Suprapubic skin (tissue), 4 donors: ENCODE data around the gene MALT1. TPM values are rescaled to one million over a fixed set of nuclear protein-coding genes. Genes with fewer than 3 reads are reported as not detected.
"Not testable (repeated sequence)": the region's sequence is repeated elsewhere in the genome, so short reads cannot be mapped to it uniquely, and the experiment has no call there.

Source experiments
- DNase-seq, 2 donors: peaks; one replicate each; pipeline ENCODE4 v3.0.0-alpha.2; 2019; ENCODE audit warnings: low spot score in 2 of 2
- H3K27ac ChIP-seq: fragments of 200-600 bp; sonication (generic); one replicate; pipeline ENCODE4 v1.5.1; 2019
- H3K27me3 ChIP-seq: fragments of 200-600 bp; sonication (generic); one replicate; pipeline ENCODE4 v1.5.1; 2019
- H3K36me3 ChIP-seq: fragments of 200-600 bp; sonication (generic); one replicate; pipeline ENCODE4 v1.5.1; 2019
- H3K4me1 ChIP-seq: fragments of 200-600 bp; sonication (generic); one replicate; pipeline ENCODE4 v1.5.1; 2019
- H3K4me3 ChIP-seq: fragments of 200-600 bp; sonication (generic); one replicate; pipeline ENCODE4 v1.5.1; 2019; ENCODE audit warnings: mild to moderate bottlenecking
- H3K9me3 ChIP-seq: fragments of 200-600 bp; sonication (generic); one replicate; pipeline ENCODE4 v1.5.1; 2019
- CTCF ChIP-seq, 2 donors: fragments of 200-600 bp in 1 of 2; fragments of 450-650 bp in 1 of 2; sonication (generic) in 1 of 2; IDR thresholded peaks; one replicate each; pipeline ENCODE4 v1.5.1; 2016 to 2019; ENCODE audit warnings: antibody characterized with exemption in 2 of 2, mild to moderate bottlenecking in 1 of 2, moderate library complexity in 1 of 2
- EP300 ChIP-seq: sonication (generic); formaldehyde crosslinking; IDR thresholded peaks from one replicate; pipeline ENCODE4 v1.6.1; 2017; ENCODE audit warnings: antibody characterized with exemption
- POLR2A ChIP-seq, 2 donors: fragments of 450-650 bp; IDR thresholded peaks; one replicate each; pipeline ENCODE4 v1.6.1; 2017; ENCODE audit warnings: antibody characterized with exemption in 2 of 2, mild to moderate bottlenecking in 2 of 2, moderate library complexity in 2 of 2
- POLR2AphosphoS5 ChIP-seq, 3 donors: sonication (generic); formaldehyde crosslinking; IDR thresholded peaks; one replicate each; pipeline ENCODE4 v1.6.1; 2017; ENCODE audit warnings: antibody characterized with exemption in 3 of 3
- WGBS: methylation state at CpG from one replicate; pipeline ENCODE4 v1.1.5; 2018; 5-methylcytosine and 5-hydroxymethylcytosine counted together
- total RNA-seq, 4 donors: library from RNA; depleted of rRNA; stranded (reverse); fragments of >200 nt; gene quantifications; one replicate each; pipeline ENCODE4 v1.1.0, GENCODE V29; 2016

Gene MALT1
- total RNA-seq, 4 donors from 2014 or later: 33.9 to 49.5 (median 37.1) TPM

GRCh38 chr18:58645398-58645797 lies 25.9 kb upstream of the MALT1 start:
- Histone ChIP-seq H3K4me1 (no peaks in the 10 kb centered on the region), H3K9me3 (no peaks in the 10 kb centered on the region), H3K36me3 (no peaks in the 10 kb centered on the region), H3K27ac (no peak overlapping the region), H3K4me3 (no peak overlapping the region), H3K27me3 (no peaks in the 10 kb centered on the region)
- no peak for TF ChIP-seq CTCF (IDR thresholded peaks at IDR 0.05)
- TF ChIP-seq EP300: no peak
- TF ChIP-seq POLR2AphosphoS5 (IDR thresholded peaks at IDR 0.05): no peak
- no peak for TF ChIP-seq POLR2A (IDR thresholded peaks at IDR 0.05)
- WGBS: 78% methylated on average over 5 of the region's 5 CpGs
- no peak for DNase-seq

GRCh38 chr18:58646334-58646862 lies 24.9 kb upstream of the MALT1 start:
- no peak for DNase-seq
- no peaks in the 10 kb centered on the region for H3K9me3 ChIP-seq
- 89% methylated on average over 4 of the region's 4 CpGs for WGBS

GRCh38 chr18:58649966-58650816 lies 21.1 kb upstream of the MALT1 start:
- no peaks in the 10 kb centered on the region for H3K9me3 ChIP-seq
- no peak for TF ChIP-seq POLR2A (IDR thresholded peaks at IDR 0.05)
- TF ChIP-seq EP300: no peak
- H3K27me3 ChIP-seq: no peaks in the 10 kb centered on the region
- WGBS: 97% methylated on average over 1 of the region's 1 CpG
- H3K4me1 ChIP-seq: no peaks in the 10 kb centered on the region
- DNase-seq: no peak
- no peak overlapping the region for H3K4me3 ChIP-seq
- no peak overlapping the region for H3K27ac ChIP-seq
- H3K36me3 ChIP-seq: no peaks in the 10 kb centered on the region

More at GRCh38 chr18:58646334-58646862, 24.9 kb upstream of the MALT1 start:
- no peak overlapping the region for H3K27ac ChIP-seq
- no peak overlapping the region for H3K4me3 ChIP-seq
- no peaks in the 10 kb centered on the region for H3K4me1 ChIP-seq
- TF ChIP-seq CTCF (IDR thresholded peaks at IDR 0.05) (no peak), EP300 (no peak), POLR2AphosphoS5 (IDR thresholded peaks at IDR 0.05) (no peak), POLR2A (IDR thresholded peaks at IDR 0.05) (no peak)
- H3K27me3 ChIP-seq: no peaks in the 10 kb centered on the region
- no peaks in the 10 kb centered on the region for H3K36me3 ChIP-seq

- H3K27ac ChIP-seq, DNase-seq, H3K4me3 ChIP-seq, H3K4me1 ChIP-seq, H3K27me3 ChIP-seq, H3K9me3 ChIP-seq, H3K36me3 ChIP-seq: not testable (repeated sequence)
- 87% methylated on average over 10 of the region's 10 CpGs for WGBS
These were observed 20.4 kb upstream of the MALT1 start for GRCh38 chr18:58650830-58651229.

- not testable (repeated sequence) for H3K4me3 ChIP-seq, H3K27ac ChIP-seq, H3K36me3 ChIP-seq, H3K9me3 ChIP-seq, H3K4me1 ChIP-seq, DNase-seq, H3K27me3 ChIP-seq
- WGBS: 70% methylated on average over 7 of the region's 7 CpGs
These were observed 18.0 kb upstream of the MALT1 start for GRCh38 chr18:58653144-58653722.

- 38% methylated on average over 3 of the region's 3 CpGs for WGBS
- no peaks in the 10 kb centered on the region for H3K27me3 ChIP-seq
- DNase-seq: no peak
- no peak for TF ChIP-seq POLR2AphosphoS5 (IDR thresholded peaks at IDR 0.05)
- peaks cover 2% of the 10 kb centered on the region for H3K4me1 ChIP-seq
- no peaks in the 10 kb centered on the region for H3K36me3 ChIP-seq
- no peak overlapping the region for H3K27ac ChIP-seq
- no peaks in the 10 kb centered on the region for H3K9me3 ChIP-seq
- no peak overlapping the region for H3K4me3 ChIP-seq
These were observed 17.3 kb upstream of the MALT1 start for GRCh38 chr18:58653814-58654509.
